Posterior vena cava (tissue), 2 donors: ENCODE results near the gene HRH2. TPM values are rescaled to one million over a fixed set of nuclear protein-coding genes. Genes with fewer than 3 reads are reported as not detected.

Source experiments
- DNase-seq: peaks from one replicate; pipeline ENCODE4 v3.0.0-alpha.2; 2020; ENCODE audit warnings: low spot score
- intact Hi-C, 2 donors: fragments of 100-400 bp; cut with DNase I; formaldehyde crosslinking; loops; one replicate each; pipeline versions ENCODE4 v1.14.1 to v1.14.2; 2022 to 2023
- total RNA-seq, 2 donors: library from RNA; stranded (reverse); fragmentation: NEBNext Ultra II Directional; extraction: Animal tissue kit (Norgen Biotek cat#: 25700); gene quantifications; one replicate each; pipeline ENCODE4 v1.2.1, GENCODE V29; 2021
- donor health status: DM: yes; HTN: yes; CAD: no.
- donor health status: DM: yes; HTN: yes; CAD: no.

Gene HRH2
- total RNA-seq, 2 donors from 2014 or later, result 6.9 to 8.2 TPM

DNA sequence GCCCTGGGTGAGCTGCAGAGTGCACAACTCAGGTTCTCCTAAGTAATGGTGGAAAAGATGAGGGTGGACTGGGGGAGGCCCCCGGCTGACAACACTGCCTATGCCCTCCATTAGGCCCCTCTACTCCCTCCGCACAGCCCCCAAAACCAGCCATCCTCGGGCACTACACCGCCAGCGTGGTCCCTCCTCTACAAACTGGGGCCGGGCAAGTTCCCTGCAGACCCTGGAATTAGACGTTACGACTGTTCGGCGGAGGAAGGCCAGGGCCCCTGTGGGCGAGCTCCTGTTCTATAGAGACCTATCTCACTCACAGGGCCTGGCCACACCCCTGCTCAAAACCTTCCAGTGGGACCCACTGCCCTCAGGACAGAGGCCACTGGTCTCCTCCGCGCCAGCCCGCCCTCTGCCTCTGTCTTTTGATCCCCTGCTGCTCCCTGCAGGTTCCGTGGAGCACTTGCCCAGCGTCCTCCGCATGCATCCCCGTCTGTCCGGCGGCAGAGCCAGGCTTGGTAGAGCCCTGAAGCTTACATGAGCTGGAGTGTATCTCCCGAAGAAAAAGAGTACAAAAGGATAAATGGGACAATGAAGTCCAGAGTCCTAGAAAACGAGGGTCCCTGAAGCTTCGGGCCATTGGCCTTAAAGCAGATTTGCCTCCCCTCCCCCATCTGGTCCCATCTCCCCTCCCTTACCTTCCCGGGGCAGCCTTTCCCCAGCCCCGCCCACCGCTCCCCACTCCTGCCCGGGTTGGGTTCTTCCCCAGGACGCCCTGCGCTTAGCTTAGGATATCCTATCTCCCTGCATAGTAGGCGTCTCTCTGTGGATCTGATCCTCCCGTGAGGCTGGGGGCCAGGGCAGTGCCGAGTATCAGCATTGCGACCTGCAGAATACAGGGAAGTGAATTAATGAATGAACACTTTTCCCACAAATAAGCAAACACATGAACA is 71.3 kb downstream of the HRH2 start:
- no peak for DNase-seq
- intact Hi-C loops, result no loop called here

DNA sequence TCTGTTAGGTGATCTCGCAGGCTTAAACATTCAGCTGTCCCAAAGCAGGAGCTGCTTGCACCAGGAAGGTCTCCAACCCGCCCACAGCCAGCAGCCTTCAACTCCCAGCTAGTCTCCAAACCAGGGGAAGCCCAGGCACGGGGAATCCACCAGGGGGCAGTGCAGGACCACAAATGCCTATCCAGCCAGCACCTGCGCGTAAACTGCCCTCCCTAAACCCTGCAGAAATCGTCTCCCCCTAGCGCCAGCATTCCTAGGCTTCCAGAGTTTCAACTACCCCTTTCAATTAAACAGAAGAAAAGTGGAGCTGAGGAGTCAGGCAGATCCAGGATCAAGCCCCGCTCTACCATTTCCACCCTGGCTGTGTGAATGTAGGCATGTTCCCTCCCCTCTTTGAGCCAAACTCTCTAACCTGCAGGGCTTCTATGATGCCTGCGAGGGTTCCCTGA is 72.0 kb downstream of the HRH2 start:
- intact Hi-C loops, result no loop called here
- peak; percentile 96 for DNase-seq

DNA sequence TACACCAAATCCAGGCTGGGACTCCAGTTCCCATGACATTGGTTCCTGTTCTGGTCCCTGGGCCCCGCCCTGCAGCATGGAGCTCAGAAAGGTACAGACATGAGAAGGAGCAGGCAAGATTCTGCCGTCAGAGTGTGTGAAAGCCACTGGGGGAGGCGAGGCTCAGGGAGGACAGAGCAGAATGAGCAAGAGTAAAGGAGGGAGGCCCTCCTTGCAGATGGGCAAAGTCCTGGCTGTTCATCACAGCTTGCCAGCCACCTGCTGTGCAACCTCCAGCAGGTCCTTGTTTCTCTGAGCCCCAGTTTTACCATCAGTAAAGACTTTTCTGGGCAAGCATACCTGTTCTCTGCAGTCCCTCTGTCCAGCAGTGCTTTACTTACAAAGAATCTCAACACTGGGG is 73.3 kb downstream of the HRH2 start:
- intact Hi-C loops, result no loop called here

DNA sequence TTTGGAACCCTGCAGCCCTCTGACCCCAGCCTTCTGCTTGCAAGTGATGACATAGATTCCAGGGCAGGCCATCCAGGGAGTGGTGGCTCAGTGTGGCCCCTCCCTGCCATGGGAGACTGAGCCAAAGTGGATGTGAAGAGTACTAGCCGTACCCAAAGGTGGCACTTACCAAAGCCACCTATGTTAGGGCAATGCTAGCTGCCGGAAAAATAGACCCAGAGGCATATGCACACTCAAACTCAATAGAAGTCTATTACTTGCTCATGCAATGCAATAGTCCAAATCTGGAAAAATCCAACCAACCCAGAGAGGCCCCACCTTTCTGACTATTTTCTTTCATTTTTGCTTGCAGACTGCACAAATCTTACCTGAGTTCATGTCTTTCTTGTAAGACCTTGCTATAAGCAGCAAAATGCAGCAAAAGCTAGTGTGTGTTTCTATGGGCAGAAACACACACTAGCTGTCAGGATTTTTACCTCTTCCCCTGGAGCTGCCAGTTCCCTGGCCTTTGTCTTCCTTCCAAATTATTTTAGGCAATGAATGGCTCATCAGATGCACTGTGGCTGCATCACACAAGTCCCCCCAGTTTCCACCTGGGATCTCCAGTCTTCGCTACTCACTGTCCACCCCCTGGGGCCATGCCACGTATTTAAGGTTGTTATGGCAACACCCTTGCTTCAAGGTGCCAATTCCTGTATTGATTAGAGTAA is 74.0 kb downstream of the HRH2 start:
- DNase-seq, result no peak
- intact Hi-C loops, result no loop called here

More for the DNA sequence above, 73.3 kb downstream of the HRH2 start:
- DNase-seq, result no peak

DNA sequence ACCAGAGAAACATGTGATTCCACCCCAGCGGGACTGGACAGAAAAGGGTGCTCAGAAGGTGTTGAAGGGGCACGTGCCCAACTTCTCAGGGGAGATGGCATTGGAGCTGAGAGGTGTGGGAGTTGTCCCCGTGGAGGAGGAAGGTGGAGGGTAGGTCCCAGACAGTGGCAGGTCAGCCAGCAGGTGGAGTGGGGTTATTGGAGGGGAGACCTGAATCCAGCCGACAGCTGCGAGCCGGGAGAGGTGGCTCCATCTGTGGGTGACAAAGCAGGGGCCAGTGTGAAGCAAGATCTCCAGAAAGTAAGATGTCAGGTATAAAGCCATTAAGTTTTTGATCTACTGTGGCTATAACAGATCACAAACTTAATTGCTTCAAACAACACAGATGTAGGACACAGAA is 75.1 kb downstream of the HRH2 start:
- intact Hi-C loops, result no loop called here
- no peak for DNase-seq

DNA sequence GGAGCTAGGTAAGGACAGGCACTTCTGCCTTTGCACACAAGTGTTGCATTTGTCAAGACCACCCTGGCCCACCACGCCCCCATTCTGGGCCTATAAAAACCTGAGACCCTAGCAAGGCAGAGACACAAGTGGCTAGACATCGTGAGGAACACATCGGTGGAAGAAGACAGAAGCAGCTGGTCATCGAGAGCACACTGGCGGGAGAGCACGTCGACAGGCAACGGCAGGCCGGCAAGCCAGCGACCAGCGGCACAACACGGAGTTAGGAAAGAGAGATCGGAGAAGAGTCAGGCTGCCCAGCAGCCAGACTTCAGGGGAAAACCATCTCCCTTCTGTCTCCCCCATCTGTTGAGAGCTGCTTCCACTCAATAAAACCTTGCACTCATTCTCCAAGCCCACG is 76.1 kb downstream of the HRH2 start:
- DNase-seq, result no peak
- intact Hi-C loops, result no loop called here

DNA sequence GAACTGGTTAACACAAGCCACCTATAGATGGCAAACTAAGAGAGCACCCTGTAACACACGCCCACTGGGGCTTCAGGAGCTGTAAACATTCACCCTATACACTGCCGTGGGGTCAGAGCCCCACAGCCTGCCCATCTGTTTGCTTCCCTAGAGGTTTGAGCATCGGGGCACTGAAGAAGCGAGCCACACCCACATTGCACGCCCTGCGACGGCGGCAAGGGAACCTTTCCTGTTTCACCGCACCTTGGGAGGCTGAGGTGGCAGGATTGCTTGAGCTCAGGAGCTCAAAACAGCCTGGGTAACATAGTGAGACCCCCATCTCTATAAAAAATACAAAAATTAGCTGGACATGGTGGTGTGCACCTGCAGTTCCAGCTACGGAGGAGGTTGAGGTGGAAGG is 76.6 kb downstream of the HRH2 start:
- intact Hi-C loops, result no loop called here
- no peak for DNase-seq

DNA sequence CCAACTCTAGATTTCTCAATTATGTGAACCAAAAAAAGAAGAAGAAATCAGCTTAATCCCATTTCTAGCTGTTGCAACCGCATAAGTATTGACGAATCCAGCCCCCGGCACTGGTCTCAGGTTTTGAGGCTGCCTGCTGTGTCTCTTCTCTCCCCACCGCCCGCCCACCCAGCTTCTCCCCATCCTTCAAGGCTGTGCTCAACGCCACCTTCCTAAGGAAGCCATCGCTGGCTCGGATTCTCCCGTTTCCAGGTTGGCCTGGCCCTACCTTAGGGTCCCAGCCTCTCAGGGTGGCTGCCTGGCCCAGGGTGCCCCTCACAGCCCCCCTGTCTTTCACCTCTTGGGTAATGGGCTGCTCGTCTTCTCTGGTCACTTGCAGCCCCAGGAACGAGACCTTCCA is 77.8 kb downstream of the HRH2 start:
- intact Hi-C loops, result no loop called here
- DNase-seq, result no peak

DNA sequence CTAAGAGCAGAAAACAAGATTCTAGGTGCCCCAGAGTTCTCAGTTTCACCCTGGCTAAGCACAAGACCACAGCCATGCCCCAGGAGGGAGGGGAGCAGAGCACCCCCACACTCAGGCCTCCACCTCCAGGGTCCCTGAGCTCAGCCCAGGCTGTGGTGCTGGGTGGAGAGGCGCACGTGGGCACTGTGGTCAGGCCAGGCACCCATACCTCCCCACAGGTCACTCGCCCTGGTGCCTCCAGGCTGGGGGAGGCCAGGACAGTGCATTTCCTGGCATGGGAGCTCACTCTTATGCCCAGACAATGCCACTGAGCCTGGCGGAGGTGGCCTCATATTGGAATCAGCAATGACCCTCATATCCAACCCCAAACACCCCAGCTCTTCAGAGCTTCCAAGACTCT is 78.8 kb downstream of the HRH2 start:
- intact Hi-C loops, result no loop called here
- no peak for DNase-seq

DNA sequence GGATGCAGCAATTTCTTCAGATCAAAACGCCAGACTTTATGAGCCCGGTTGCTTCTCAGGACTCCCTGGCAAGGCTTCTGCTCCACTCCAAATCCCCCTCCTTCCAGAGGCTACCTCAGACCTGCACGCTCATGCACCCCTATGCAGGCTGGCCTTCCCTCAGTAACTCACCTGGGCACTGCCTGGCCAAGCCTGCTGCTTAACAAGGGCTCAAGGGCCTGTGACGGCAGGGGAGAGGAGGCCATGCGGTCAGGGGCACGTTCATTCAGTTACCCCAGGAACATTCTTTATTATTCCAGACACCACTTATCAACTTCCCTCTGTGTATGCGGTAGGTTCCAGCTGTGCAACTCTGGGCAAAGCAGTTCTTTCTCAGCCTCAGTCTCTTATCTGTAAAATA is 79.6 kb downstream of the HRH2 start:
- DNase-seq, result no peak

DNA sequence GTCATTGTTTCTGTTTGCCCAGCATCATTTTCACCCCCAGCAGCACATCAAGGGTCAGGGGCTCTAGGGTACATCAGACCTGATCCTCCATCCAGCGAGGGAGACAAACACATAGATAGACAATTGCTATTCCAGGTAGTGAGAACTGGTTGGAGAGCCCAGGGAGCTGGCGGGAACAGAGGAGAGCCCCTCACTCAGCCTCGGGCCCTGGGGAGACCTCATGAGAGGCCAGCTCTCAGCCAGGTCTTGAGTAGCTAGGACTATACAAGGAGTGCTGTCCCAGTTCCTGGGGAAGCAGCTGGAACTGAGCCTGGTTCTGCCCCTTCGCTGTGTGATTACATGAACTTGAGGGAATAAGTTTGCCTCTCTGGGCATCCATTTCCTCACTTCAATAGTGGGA is 80.3 kb downstream of the HRH2 start:
- intact Hi-C loops, result no loop called here
- DNase-seq, result no peak

More for the DNA sequence above, 79.6 kb downstream of the HRH2 start:
- intact Hi-C loops, result no loop called here

DNA sequence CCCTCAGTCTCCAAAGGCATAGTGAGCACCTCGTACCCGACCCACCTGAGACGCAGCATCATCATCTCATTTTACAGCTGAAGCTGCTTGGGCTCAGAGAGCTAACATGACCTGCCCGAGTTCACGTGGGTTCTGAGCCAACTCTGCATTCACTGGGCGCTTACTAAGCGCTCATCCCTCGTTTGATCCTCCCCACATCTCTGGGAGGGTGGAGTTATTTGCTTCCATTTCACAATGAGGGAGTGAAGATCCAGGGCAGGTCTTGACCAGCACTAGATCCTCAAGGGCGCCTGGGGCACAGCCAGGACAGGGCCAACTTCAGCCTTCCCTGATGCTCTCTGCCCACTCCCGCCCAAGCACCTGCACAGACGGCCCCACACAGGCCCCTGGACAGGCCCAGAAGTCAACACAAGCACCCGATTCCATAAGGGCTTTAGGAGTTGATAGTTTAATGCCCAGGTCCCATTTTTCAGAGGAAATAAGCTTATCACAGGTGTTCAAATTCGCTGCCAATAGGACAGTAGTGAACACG is 80.8 kb downstream of the HRH2 start:
- no peak for DNase-seq
- intact Hi-C loops, result no loop called here

DNA sequence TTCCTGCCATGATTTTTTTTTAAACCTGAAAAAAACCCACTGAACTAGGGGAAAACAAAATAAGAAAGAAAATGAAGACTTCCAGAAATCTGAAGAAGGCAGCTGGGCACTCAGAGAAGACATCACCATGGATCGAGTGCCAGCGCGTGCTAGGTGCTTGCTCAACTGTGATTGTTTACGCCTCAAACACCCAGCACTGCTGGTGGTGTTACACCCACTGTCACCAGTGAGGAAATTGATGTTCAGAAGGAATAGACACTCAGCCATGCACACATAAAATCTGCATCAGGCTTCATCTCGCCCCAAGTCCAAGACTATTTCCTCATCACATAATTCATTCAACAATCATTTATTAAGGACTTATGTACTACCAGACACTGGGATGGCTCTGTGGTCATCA is 82.1 kb downstream of the HRH2 start:
- intact Hi-C loops, result no loop called here
- no peak for DNase-seq

DNA sequence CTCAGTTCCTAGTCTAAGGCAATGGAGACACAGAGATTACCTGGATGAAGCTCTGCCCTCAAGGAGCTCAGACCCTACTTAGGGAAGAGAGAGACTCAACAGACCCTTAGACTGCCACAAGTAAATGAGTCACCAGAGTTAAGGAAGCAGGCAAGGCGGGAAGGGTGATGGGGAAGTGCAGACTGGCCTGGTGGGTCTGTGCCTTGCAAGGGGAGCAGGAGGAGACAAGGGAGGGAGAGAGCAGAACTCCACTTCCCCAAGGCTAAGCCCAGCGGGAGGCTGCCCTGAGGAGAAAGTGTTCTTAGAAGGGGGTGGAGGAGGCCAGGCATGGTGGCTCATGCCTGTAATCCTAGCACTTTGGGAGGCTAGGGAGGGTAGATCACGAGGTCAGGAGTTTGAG is 83.7 kb downstream of the HRH2 start:
- intact Hi-C loops, result no loop called here
- DNase-seq, result no peak

DNA sequence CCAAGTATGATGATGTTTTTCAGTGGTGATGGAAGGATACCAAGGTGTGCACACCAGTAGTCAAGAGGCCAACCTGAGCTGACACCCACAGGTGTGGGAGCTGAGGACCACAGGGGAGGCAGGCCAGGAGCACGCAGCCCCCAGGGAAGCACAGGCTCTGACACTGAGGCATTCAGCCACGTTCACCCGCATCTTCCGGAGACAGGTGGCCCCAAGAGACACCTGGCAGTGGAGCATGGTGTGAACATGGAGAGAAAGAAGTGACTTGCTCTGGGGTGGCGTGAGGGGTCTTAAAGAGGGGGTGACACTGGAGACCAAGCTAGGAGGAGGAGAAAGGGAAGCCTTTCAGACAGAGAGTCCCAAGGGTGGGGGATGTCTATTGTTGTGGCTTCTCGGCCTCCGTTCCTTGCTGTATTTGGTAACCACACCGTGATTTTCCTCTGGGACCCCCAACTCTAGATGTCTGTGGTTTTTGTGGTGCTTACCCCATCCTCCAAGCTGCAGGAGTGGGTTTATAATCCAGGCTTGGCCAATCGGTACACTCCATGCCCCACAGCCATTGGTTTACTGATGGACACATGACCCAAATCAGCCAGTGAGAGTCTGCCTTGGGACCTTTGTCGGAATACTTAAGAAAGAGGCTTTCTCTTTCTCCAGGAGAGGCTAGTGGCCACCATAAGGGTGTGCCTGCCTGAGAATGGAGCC is 84.6 kb downstream of the HRH2 start:
- intact Hi-C loops, result no loop called here

DNA sequence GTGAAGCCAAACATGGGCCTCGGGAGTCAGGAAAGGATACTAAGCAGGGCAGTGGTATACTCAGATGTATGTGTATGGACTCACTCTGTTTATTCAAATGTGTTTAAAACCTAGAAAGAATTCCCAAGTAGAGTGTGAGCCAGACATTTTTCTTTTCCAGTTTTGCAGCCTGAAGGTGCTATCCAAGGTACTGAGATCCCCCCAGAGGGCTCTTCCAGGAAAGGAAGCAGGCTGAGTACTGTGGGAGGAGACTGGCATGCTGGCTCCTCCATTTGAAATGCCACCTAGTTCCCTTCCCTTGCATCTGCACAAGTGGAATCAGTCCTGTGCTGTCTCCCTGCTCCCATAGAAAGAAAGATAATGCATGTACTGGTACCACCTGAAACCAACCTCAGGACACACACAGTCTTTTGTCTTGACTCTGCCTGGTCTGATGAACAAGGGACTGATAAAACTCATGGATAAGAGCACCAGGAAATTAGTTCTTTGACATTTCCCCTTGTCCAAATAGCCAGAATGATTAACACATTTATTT is 85.9 kb downstream of the HRH2 start:
- DNase-seq, result no peak
- intact Hi-C loops, result loop anchor here in 1 of 2 donors (1.0 kb wide), 1 partner anchor 42 kb away; no protein-coding TSS in a partner anchor

More for the DNA sequence above, 84.6 kb downstream of the HRH2 start:
- DNase-seq, result no peak

DNA sequence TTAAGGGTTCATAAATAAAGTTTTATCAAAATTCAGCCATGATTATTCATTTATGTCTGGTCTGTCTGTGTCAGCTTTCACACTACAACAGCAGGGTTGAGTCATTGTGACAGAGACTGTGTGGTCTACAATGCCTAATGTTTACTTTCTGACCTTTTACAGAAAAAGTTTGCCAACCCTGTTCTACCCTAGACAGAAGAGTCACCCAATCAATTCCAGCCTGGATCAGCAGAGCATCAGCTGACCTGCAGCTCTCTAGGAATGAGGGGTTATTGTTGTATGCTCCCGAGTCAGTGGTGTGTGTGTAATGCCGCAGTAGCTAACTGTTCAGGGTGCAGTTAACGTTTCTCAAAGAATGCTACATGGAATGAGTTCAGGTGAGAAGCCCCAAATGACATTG is 87.3 kb downstream of the HRH2 start:
- DNase-seq, result no peak
- intact Hi-C loops, result no loop called here

DNA sequence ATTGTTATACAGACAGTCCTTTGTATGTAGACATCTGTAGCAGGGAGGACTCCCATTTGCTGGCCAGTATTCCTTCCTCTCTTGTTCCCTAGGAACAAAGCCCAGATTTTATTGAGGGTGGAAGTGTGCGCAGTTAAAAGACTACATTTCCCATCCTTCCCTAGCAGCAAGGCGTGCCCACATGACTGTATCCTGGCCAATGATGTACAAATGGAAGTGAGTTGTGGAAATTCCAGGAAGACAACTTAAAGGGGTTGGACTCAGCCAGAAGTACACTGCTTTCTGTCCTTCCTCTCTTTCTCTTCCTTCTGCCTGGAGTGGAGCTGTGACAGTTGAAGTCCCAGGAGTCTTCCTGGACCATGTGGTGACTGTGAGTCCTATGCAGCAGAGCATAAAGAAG is 89.0 kb downstream of the HRH2 start:
- DNase-seq, result no peak
- intact Hi-C loops, result no loop called here

DNA sequence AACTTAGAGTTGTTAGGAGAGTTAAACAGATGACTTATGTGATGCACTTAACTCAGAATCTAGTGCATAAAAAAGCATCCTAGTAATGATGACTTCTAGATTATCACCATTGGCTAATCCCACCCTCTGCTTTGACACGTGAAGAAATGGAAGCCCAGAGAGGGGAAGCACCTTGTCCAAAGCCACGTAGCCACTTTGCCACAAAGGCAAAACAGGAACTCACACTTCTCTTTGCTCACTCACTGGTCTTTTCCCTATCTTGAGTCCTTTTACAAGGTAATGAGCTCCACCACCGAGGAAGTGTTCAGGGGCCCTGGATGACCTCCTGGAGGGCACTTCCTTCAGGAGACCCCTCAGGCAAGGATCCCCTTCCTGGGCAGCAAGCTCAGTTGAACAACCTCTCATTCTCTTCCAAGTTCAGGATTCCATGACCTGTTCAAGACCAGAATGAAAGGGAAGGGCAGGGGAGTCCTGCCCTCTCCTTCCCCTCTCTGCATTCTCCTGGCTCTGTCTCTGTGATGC is 89.7 kb downstream of the HRH2 start:
- no peak for DNase-seq
- intact Hi-C loops, result no loop called here
